Endothelial cell of umbilical vein (primary cell): Measurements from ENCODE around the gene UBL3. TPM values are rescaled to one million over a fixed set of nuclear protein-coding genes. Genes with fewer than 3 reads are reported as not detected.

ENCODE experiments used
- BruUV-seq: library from RNA; stranded (reverse); fragments of 400-500 nt; replicated peaks from 2 replicates; lab custom pipeline; 2021; lab: Mats Ljungman, UMichigan
- CTCF ChIA-PET: fragments of 300-600, 350-600 bp; sonication (Branson Sonifier 250); formaldehyde crosslinking; loops from one replicate; lab custom pipeline; 2021; ENCODE audit warnings: antibody characterized with exemption, inconsistent platforms; lab: Charles Lee
- POLR2A ChIA-PET: fragments of 300-600, 350-600 bp; sonication (Branson Sonifier 250); formaldehyde crosslinking; loops from one replicate; lab custom pipeline; 2021; ENCODE audit warnings: antibody characterized with exemption, inconsistent platforms; lab: Charles Lee
- DNase-seq: peaks from one replicate; pipeline ENCODE4 v3.0.0-alpha.2; 2011; ENCODE audit warnings: low read depth, low spot score
- FAIRE-seq: peaks from 2 replicates; lab custom pipeline; 2011; peaks lifted over from hg19 to GRCh38; lab: Jason Lieb, UNC
- H2AFZ ChIP-seq: 2 replicates; pipeline ENCODE4 v1.6.0; 2012; ENCODE audit warnings: low read depth, low read length, control low read depth, inconsistent platforms
- H3K27ac ChIP-seq: 2 replicates; pipeline ENCODE4 v1.5.1; 2011; ENCODE audit warnings: low read depth, mild to moderate bottlenecking, control low read depth, low read length, moderate library complexity; ENCODE audit not compliant: insufficient read depth
- H3K27me3 ChIP-seq, 2 experiments: 2 replicates each; pipeline versions ENCODE4 v1.6.0 to v1.6.1; 2011; ENCODE audit warnings: low read length in 2 of 2, mixed read lengths in 1 of 2; ENCODE audit not compliant: control insufficient read depth in 2 of 2, insufficient read depth in 2 of 2
- H3K36me3 ChIP-seq, 2 experiments: 2 replicates in 1 of 2; 3 replicates in 1 of 2; pipeline ENCODE4 v1.5.1; 2011; ENCODE audit warnings: low read length in 2 of 2, mild to moderate bottlenecking in 1 of 2, moderate library complexity in 1 of 2; ENCODE audit not compliant: control insufficient read depth in 2 of 2, insufficient read depth in 2 of 2; ENCODE audit errors: extremely low read depth in 1 of 2
- H3K4me1 ChIP-seq: 3 replicates; pipeline ENCODE4 v1.5.1; 2011; ENCODE audit warnings: mild to moderate bottlenecking, low read length; ENCODE audit not compliant: control insufficient read depth, insufficient read depth; ENCODE audit errors: extremely low read depth
- H3K4me2 ChIP-seq: 2 replicates; pipeline ENCODE4 v1.6.1; 2011; ENCODE audit warnings: low read length, control low read depth, mixed read lengths; ENCODE audit not compliant: insufficient read depth
- H3K4me3 ChIP-seq, 3 experiments: fragments of 200-600 bp in 1 of 3; sonication (generic), shearing (Covaris generic) in 1 of 3; replicated peaks in 1 of 3; 2 replicates each; pipeline ENCODE4 v1.5.1; 2011 to 2016; ENCODE audit warnings: control low read depth in 3 of 3, low read length in 3 of 3, mild to moderate bottlenecking in 2 of 3, inconsistent platforms in 1 of 3, low read depth in 1 of 3, moderate library complexity in 1 of 3; ENCODE audit not compliant: insufficient read depth in 1 of 3
- H3K79me2 ChIP-seq: 2 replicates; pipeline ENCODE4 v1.6.0; 2012; ENCODE audit warnings: low read length, inconsistent platforms; ENCODE audit not compliant: control insufficient read depth, insufficient read depth
- H3K9ac ChIP-seq: replicated peaks from 2 replicates; pipeline ENCODE3; 2011; ENCODE audit warnings: low read length, control low read depth; ENCODE audit not compliant: insufficient read depth; ENCODE audit errors: extremely low read depth
- H3K9me1 ChIP-seq: replicated peaks from 3 replicates; pipeline ENCODE4 v1.6.0; 2011; ENCODE audit warnings: mild to moderate bottlenecking, low read length; ENCODE audit not compliant: control insufficient read depth, insufficient read depth; ENCODE audit errors: extremely low read depth
- H3K9me3 ChIP-seq: replicated peaks from 2 replicates; pipeline ENCODE4 v1.5.1; 2012; ENCODE audit warnings: low read length, inconsistent platforms; ENCODE audit not compliant: control insufficient read depth, insufficient read depth
- H4K20me1 ChIP-seq: replicated peaks from 2 replicates; pipeline ENCODE3; 2011; ENCODE audit warnings: mild to moderate bottlenecking, low read length; ENCODE audit not compliant: control insufficient read depth, insufficient read depth; ENCODE audit errors: extremely low read depth
- EZH2 ChIP-seq: IDR thresholded peaks from 2 replicates; pipeline ENCODE4 v1.6.1; 2012; ENCODE audit warnings: borderline replicate concordance, low read depth, mild to moderate bottlenecking, moderate library complexity, low read length, inconsistent platforms; ENCODE audit not compliant: severe bottlenecking
- FOS ChIP-seq: IDR thresholded peaks from 2 replicates; pipeline ENCODE4 v1.6.1; 2011; ENCODE audit warnings: mild to moderate bottlenecking, low read length, moderate library complexity, borderline replicate concordance; ENCODE audit not compliant: insufficient read depth
- GATA2 ChIP-seq: IDR thresholded peaks from 2 replicates; pipeline ENCODE4 v1.7.0; 2011; ENCODE audit warnings: low read depth, mild to moderate bottlenecking, moderate library complexity, mixed read lengths, low read length; ENCODE audit not compliant: insufficient read length, insufficient read depth
- JUN ChIP-seq: IDR thresholded peaks from 2 replicates; pipeline ENCODE4 v1.6.1; 2011; ENCODE audit warnings: borderline replicate concordance, low read depth; ENCODE audit not compliant: insufficient read length, insufficient read depth
- MYC ChIP-seq: IDR thresholded peaks from one replicate; pipeline ENCODE4 v1.6.1; 2011; ENCODE audit warnings: mild to moderate bottlenecking, low read depth, low read length
- dilution Hi-C: fragments of 300-500 bp; cut with MboI; formaldehyde crosslinking; loops from one replicate; pipeline ENCODE4 v1.15.0; 2019; ENCODE audit warnings: low sequenced_read_pairs; ENCODE audit not compliant: extremely low pct_ligation_motif_present
- intact Hi-C: fragments of 100-400 bp; cut with micrococcal nuclease; formaldehyde crosslinking; loops from one replicate; pipeline ENCODE4 v1.10.0; 2022
- polyA plus RNA-seq, 4 experiments: library from polyadenylated mRNA; depleted of rRNA in 3 of 4; stranded (reverse) in 3 of 4; unstranded in 1 of 4; fragments of >200 nt; gene quantifications; 2 replicates each; pipeline versions ENCODE4 v1.2.1 to v1.2.3, GENCODE V29; 2011 to 2012; ENCODE audit warnings: missing spikeins in 1 of 4
- total RNA-seq: library from RNA; stranded (reverse); gene quantifications from 2 replicates; pipeline ENCODE4 v1.2.3, GENCODE V29; 2021
- TF ChIP-seq, protein P1 (sequence below): IDR thresholded peaks from 2 replicates; pipeline ENCODE4 v1.6.1; 2011; ENCODE audit not compliant: insufficient read depth, insufficient read length
- TF ChIP-seq, protein P2 (sequence below), 2 donors: IDR thresholded peaks; 1 replicate in 1 of 2; 2 replicates in 1 of 2; pipeline ENCODE4 v1.5.1; 2011; ENCODE audit warnings: low read length in 2 of 2, mild to moderate bottlenecking in 2 of 2, moderate library complexity in 2 of 2, control low read depth in 1 of 2, inconsistent platforms in 1 of 2, low read depth in 1 of 2; ENCODE audit not compliant: insufficient read depth in 1 of 2; ENCODE audit errors: extremely low read depth in 1 of 2

UBL3 gene
- total and polyA plus RNA-seq, 2 donors (not counting 3 experiments of a cell fraction or from before 2014, with no cell fraction given) = 4.8 to 11.8 TPM

DNA sequence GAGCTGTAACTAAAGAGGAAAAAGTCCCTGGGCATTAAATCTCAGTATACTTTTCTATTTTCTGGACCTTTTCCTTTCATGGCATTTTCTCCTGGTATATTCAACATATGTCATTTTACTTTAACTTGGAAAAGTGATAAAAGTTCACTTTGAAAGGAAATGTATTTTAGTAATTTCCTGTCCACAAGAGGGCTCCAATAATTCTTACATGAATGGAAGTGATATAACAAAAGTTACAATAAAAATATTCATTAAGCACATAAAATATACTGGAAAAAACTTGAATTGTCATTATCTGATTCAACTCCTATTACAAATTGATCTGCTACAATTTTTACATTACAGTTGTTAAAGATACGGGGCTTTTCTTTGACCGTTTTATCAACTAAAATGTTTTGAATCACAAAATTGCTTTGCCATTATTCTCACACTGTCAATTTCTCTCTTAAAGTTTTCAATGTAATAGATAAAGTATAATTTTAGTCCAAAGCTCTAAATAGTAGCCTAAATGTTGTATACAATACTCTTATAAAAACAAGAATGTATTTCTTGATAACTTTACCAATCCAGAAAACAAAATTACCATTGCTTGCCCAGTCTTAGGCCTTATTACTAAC lies 4.9 kb downstream of the UBL3 start:
- no peaks in the 10 kb centered on the region for H3K27me3 ChIP-seq
- peaks cover 24% of the 10 kb centered on the region for H3K4me1 ChIP-seq
- intact Hi-C loops = loop anchor here (1.0 to 10.0 kb wide), 4 partner anchors 79 to 1319 kb away; partner anchors contain the start of gene HSPH1
- no peaks in the 10 kb centered on the region for H3K9me3 ChIP-seq
- H3K4me2 ChIP-seq = peak overlapping the region; percentile 57
- ChIA-PET CTCF (interaction anchor here (0.8 to 4.6 kb wide), 9 partner anchors 28 to 287 kb away, joined by 3 to 34 read pairs (median 4); no protein-coding TSS in a partner anchor), POLR2A (no interaction called here)
- no peak overlapping the region for H3K27ac ChIP-seq
- FAIRE-seq (peak; percentile 50), DNase-seq (peak; percentile 44)
- H2AFZ ChIP-seq = no peak overlapping the region
- dilution Hi-C loops = no loop called here
- H3K9ac ChIP-seq = no peak overlapping the region
- H3K9me1 ChIP-seq = no peaks in the 10 kb centered on the region
- H4K20me1 ChIP-seq = no peaks in the 10 kb centered on the region
- H3K79me2 ChIP-seq = peaks cover 49% of the 10 kb centered on the region
- BruUV-seq = no TSS peak
- H3K36me3 ChIP-seq = no peaks in the 10 kb centered on the region
- H3K4me3 ChIP-seq = no peak overlapping the region
- TF ChIP-seq, protein P1, sequence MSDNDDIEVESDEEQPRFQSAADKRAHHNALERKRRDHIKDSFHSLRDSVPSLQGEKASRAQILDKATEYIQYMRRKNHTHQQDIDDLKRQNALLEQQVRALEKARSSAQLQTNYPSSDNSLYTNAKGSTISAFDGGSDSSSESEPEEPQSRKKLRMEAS = no peak
- TF ChIP-seq, protein P2, sequence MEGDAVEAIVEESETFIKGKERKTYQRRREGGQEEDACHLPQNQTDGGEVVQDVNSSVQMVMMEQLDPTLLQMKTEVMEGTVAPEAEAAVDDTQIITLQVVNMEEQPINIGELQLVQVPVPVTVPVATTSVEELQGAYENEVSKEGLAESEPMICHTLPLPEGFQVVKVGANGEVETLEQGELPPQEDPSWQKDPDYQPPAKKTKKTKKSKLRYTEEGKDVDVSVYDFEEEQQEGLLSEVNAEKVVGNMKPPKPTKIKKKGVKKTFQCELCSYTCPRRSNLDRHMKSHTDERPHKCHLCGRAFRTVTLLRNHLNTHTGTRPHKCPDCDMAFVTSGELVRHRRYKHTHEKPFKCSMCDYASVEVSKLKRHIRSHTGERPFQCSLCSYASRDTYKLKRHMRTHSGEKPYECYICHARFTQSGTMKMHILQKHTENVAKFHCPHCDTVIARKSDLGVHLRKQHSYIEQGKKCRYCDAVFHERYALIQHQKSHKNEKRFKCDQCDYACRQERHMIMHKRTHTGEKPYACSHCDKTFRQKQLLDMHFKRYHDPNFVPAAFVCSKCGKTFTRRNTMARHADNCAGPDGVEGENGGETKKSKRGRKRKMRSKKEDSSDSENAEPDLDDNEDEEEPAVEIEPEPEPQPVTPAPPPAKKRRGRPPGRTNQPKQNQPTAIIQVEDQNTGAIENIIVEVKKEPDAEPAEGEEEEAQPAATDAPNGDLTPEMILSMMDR (IDR thresholded peaks at IDR 0.05; ENCODE audit: extremely low read depth in 1 of 2, insufficient read depth in 1 of 2, low read depth in 1 of 2, low read length in 2 of 2) = peak in 1 of 2 donors; percentile 1

DNA sequence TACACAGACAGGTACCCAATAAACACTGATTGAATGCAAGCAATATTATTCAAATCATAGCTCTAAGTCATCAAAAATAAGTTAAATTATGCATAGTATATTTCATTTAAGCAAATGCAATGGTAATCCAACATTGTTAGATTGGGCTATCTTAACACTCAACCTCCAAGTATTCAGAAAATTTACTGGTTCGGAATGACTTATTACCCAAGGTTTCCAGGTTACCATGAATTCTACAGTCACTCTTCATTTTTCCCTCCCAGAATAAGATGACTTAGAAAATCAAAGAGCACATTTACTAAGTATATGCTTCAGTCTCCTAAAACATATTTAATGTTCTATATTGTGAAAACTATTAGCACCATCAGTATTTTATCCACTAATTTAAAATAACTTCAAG lies 6.0 kb downstream of the UBL3 start:
- dilution Hi-C loops (no loop called here), intact Hi-C loops (loop anchor here (10.0 kb wide), 1 partner anchor 1320 kb away; the partner anchor contains the start of gene HSPH1)
- H2AFZ ChIP-seq = no peak overlapping the region
- DNase-seq (no peak), FAIRE-seq (no peak)
- no TSS peak for BruUV-seq
- H3K9me1 ChIP-seq = no peaks in the 10 kb centered on the region
- peaks cover 24% of the 10 kb centered on the region for H3K4me1 ChIP-seq
- POLR2A ChIA-PET = no interaction called here
- H3K9me3 ChIP-seq = no peaks in the 10 kb centered on the region
- H3K27ac ChIP-seq = no peak overlapping the region
- no peak overlapping the region for H3K4me3 ChIP-seq
- peaks cover 3% of the 10 kb centered on the region for H4K20me1 ChIP-seq
- H3K36me3 ChIP-seq = no peaks in the 10 kb centered on the region
- H3K9ac ChIP-seq = no peak overlapping the region
- H3K27me3 ChIP-seq = no peaks in the 10 kb centered on the region
- TF ChIP-seq GATA2 (no peak), FOS (no peak), EZH2 (no peak), MYC (no peak), JUN (no peak)
- TF ChIP-seq, protein P2 (IDR thresholded peaks at IDR 0.05; ENCODE audit: extremely low read depth in 1 of 2, insufficient read depth in 1 of 2, low read depth in 1 of 2, low read length in 2 of 2) = no peak
- CTCF ChIA-PET = interaction anchor here (0.9 to 4.6 kb wide), 7 partner anchors 9 to 280 kb away, joined by 3 to 34 read pairs (median 5); no protein-coding TSS in a partner anchor
- no peak overlapping the region for H3K4me2 ChIP-seq
- H3K79me2 ChIP-seq = peaks cover 48% of the 10 kb centered on the region
